Peyer's patch (tissue), 4 donors: ENCODE data around the gene SPIN2A.

Experiments used
- CTCF ChIP-seq, 6 experiments: fragments of 450-650 bp in 4 of 6; fragments of 200-600 bp in 2 of 6; sonication (generic) in 1 of 6; IDR thresholded peaks; one replicate each; pipeline ENCODE4 v1.5.1; 2017 to 2019; ENCODE audit warnings: antibody characterized with exemption in 6 of 6, mild to moderate bottlenecking in 3 of 6, moderate library complexity in 1 of 6
- POLR2A ChIP-seq, 2 donors: fragments of 450-650 bp; IDR thresholded peaks; one replicate each; pipeline ENCODE4 v1.5.1; 2017; ENCODE audit warnings: antibody characterized with exemption in 2 of 2, mild to moderate bottlenecking in 2 of 2, moderate library complexity in 2 of 2

- peak in 1 of 6 experiments; percentile 2 for TF ChIP-seq CTCF (IDR thresholded peaks at IDR 0.05)
- TF ChIP-seq POLR2A (IDR thresholded peaks at IDR 0.05): no peak
These were observed 32.8 kb downstream of the SPIN2A start for GRCh38 chrX:57104406-57104805.
